Measurements from ENCODE around the gene TBC1D8. TPM values are rescaled to one million over a fixed set of nuclear protein-coding genes. Genes with fewer than 3 reads are reported as not detected.

The TBC1D8 gene
- total and polyA plus RNA-seq, 9 of the 15 experiments (the other 6 are each of a cell fraction or from before 2014, with no cell fraction given), result 0.36 to 1.3 (median 0.82) TPM

DNA sequence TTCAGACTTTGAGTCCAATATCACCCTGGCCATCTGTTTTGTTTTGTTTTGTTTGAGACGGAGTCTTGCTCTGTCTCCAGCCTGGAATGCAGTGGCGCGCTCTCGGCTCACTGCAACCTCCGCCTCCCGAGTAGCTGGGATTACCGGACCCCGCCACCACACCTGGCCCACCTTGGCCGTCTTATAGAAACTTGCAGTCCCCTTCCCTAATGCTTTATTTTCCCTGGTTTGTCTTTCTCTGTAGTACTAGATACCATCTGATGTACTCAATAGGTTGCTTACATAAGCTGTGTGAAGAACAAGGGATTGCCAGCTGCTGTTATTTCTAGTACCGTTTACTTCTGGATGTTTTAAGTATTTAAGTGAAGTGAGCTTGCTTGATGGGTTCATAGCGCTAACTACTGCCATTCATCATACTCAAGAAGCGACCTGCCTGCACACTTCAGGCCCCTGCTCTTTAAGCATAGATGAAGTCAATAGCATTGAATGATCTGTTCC lies 147.9 kb downstream of the TBC1D8 start:
- FAIRE-seq, result no peak
- peak; percentile 32 for TF ChIP-seq NUFIP1 (IDR thresholded peaks at IDR 0.05; ENCODE audit: partially characterized antibody)
- peak; percentile 18 for TF ChIP-seq MEIS2 (IDR thresholded peaks at IDR 0.05; ENCODE audit: partially characterized antibody)
- TF ChIP-seq YY1 (IDR thresholded peaks at IDR 0.05; ENCODE audit: borderline replicate concordance in 1 of 3, control insufficient read depth in 1 of 3, extremely low read depth in 1 of 3, insufficient read depth in 3 of 3, insufficient read length in 1 of 3, insufficient replicate concordance in 2 of 3, low read depth in 1 of 3, low read length in 2 of 3), result no peak
- TF ChIP-seq BCOR (IDR thresholded peaks at IDR 0.05), result no peak
- peak; percentile 47; the same call in 1 of the 2 replicates for TF ChIP-seq KAT7 (CRISPR knock-in tag; IDR thresholded peaks at IDR 0.05; ENCODE audit: borderline replicate concordance)
- TF ChIP-seq, protein P1, sequence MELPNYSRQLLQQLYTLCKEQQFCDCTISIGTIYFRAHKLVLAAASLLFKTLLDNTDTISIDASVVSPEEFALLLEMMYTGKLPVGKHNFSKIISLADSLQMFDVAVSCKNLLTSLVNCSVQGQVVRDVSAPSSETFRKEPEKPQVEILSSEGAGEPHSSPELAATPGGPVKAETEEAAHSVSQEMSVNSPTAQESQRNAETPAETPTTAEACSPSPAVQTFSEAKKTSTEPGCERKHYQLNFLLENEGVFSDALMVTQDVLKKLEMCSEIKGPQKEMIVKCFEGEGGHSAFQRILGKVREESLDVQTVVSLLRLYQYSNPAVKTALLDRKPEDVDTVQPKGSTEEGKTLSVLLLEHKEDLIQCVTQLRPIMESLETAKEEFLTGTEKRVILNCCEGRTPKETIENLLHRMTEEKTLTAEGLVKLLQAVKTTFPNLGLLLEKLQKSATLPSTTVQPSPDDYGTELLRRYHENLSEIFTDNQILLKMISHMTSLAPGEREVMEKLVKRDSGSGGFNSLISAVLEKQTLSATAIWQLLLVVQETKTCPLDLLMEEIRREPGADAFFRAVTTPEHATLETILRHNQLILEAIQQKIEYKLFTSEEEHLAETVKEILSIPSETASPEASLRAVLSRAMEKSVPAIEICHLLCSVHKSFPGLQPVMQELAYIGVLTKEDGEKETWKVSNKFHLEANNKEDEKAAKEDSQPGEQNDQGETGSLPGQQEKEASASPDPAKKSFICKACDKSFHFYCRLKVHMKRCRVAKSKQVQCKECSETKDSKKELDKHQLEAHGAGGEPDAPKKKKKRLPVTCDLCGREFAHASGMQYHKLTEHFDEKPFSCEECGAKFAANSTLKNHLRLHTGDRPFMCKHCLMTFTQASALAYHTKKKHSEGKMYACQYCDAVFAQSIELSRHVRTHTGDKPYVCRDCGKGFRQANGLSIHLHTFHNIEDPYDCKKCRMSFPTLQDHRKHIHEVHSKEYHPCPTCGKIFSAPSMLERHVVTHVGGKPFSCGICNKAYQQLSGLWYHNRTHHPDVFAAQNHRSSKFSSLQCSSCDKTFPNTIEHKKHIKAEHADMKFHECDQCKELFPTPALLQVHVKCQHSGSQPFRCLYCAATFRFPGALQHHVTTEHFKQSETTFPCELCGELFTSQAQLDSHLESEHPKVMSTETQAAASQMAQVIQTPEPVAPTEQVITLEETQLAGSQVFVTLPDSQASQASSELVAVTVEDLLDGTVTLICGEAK (IDR thresholded peaks at IDR 0.05), result 0 out of 2 replicates have a peak, but pooled peaks have one; percentile 40
- TF ChIP-seq, protein P1 (CRISPR knock-in tag; IDR thresholded peaks at IDR 0.05), result no peak
- TF ChIP-seq, protein P2, sequence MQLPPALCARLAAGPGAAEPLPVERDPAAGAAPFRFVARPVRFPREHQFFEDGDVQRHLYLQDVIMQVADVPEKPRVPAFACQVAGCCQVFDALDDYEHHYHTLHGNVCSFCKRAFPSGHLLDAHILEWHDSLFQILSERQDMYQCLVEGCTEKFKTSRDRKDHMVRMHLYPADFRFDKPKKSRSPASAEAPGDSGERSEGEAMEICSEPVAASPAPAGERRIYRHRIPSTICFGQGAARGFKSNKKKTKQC (CRISPR knock-in tag; IDR thresholded peaks at IDR 0.05), result no peak
- TF ChIP-seq SIN3B (IDR thresholded peaks at IDR 0.05; ENCODE audit: low read depth), result 0 out of 2 replicates have a peak, but pooled peaks have one; percentile 4

More for the DNA sequence above, 147.9 kb downstream of the TBC1D8 start:
- DNase-seq (ENCODE audit: extremely low read depth in 1 of 4, low spot score in 3 of 4), result peak in 1 of 4 experiments; percentile 32
- H3K4me3 ChIP-seq, result peak overlapping the region; percentile 86
- H3K9me3 ChIP-seq (replicated peaks; ENCODE audit: control insufficient read depth, insufficient read depth, low read depth, low read length), result no peaks in the 10 kb centered on the region
- H3K27ac ChIP-seq (ENCODE audit: extremely low read depth, low read depth, low read length), result peak overlapping the region; percentile 85
- H3K4me1 ChIP-seq (replicated peaks in 1 of 2; ENCODE audit: control insufficient read depth in 2 of 2, insufficient read depth in 2 of 2, low read length in 2 of 2), result peaks cover 18% of the 10 kb centered on the region in 2 experiments; a peak in 4 of 5 replicates
- ChIA-PET POLR2A (interaction anchor here (0.5 to 2.5 kb wide), 9 partner anchors 9 to 944 kb away, joined by 3 to 17 read pairs (median 3); partner anchors contain the start of genes MAP4K4 and RNF149), CTCF (ENCODE audit: low intra/inter-chr PET ratio) (no interaction called here)
- H3K79me2 ChIP-seq (ENCODE audit: control insufficient read depth, insufficient read depth, low read length), result peaks cover 54% of the 10 kb centered on the region
- H3K27me3 ChIP-seq (ENCODE audit: control insufficient read depth in 2 of 2, insufficient read depth in 2 of 2, low read length in 2 of 2), result no peaks in the 10 kb centered on the region
- no peak overlapping the region for H2AFZ ChIP-seq (ENCODE audit: low read depth, low read length)
- no peaks in the 10 kb centered on the region for H3K9me1 ChIP-seq (ENCODE audit: control insufficient read depth, insufficient read depth, low read length)
- peak overlapping the region; percentile 83 to 99 for H3K9ac ChIP-seq (ENCODE audit: insufficient read depth in 1 of 2, low read depth in 2 of 2, low read length in 2 of 2)
- peak overlapping the region; percentile 94 for H3K4me2 ChIP-seq (ENCODE audit: insufficient read depth, low read length)
- in situ Hi-C loops (cut with MboI), result no loop called here
- WGBS (ENCODE audit: insufficient coverage, low coverage, missing lambda C conversion rate), result 4% methylated on average over 12 of the region's 12 CpGs
- peak; percentile 11; the same call in 1 of the 3 replicates for ATAC-seq
- BruUV-seq (replicated peaks), result no TSS peak
- intact Hi-C loops (cut with micrococcal nuclease), result no loop called here
- H4K20me1 ChIP-seq (replicated peaks; ENCODE audit: control insufficient read depth, insufficient read depth, low read length), result peaks cover 25% of the 10 kb centered on the region; the same call in 1 of the 2 replicates
- H3K36me3 ChIP-seq (ENCODE audit: control insufficient read depth, insufficient read depth, low read length), result peaks cover 59% of the 10 kb centered on the region

Measured in K562 (cell line).